ENCODE data around the gene FHAD1.

GRCh38 chr1:15246960-15247614 lies at the start of gene FHAD1:
- TF ChIP-seq CTCF (IDR thresholded peaks at IDR 0.05; ENCODE audit: low read depth, low read length) (no peak), EZH2phosphoT487 (IDR thresholded peaks at IDR 0.05; ENCODE audit: low read depth) (no peak)
